ENCODE results near the gene PLK5. TPM values are rescaled to one million over a fixed set of nuclear protein-coding genes. Genes with fewer than 3 reads are reported as not detected.

PLK5 gene
- total RNA-seq, 1 experiment from 2014 or later, result 1.4 TPM

DNA sequence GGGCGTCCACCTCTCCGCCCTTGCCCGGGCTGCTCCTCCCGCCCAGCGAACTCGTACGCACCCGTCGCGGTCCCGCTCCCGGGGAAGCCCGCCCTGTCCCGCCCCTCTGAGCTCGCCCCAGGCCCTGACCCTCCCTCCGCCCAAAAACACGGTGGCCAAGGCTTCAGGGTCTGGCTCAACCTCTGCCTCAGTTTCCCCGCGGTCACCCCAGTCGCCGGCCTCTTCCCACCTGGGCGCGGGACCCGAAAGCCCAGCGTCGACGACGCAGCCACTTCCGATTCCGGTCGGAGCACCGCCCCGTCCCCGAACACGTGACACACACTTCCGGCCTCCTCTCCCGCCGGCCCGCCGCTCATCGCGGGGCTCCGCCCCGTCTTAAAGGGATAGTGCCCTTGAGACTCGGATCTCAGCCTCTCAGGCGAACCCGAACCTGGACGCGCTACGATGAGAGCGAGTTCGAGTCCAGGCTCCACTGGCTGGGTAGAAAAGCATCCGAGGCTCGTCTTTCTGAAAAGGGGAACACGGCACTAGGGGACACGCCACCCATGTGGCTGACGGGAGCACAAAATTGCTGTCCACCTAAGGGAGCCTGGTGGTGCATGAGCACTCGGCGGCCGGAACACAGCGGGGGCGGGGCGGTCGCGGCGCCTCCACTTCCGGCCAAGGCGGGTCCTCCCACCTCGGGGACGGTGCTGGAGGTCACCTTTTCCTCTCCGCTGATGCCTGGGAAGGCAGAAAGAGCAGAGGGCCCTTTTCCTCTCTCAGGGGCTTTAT, 44.8 kb upstream of the PLK5 start, which contains the start of gene C19orf25 (continued):
- TF ChIP-seq, protein P1, sequence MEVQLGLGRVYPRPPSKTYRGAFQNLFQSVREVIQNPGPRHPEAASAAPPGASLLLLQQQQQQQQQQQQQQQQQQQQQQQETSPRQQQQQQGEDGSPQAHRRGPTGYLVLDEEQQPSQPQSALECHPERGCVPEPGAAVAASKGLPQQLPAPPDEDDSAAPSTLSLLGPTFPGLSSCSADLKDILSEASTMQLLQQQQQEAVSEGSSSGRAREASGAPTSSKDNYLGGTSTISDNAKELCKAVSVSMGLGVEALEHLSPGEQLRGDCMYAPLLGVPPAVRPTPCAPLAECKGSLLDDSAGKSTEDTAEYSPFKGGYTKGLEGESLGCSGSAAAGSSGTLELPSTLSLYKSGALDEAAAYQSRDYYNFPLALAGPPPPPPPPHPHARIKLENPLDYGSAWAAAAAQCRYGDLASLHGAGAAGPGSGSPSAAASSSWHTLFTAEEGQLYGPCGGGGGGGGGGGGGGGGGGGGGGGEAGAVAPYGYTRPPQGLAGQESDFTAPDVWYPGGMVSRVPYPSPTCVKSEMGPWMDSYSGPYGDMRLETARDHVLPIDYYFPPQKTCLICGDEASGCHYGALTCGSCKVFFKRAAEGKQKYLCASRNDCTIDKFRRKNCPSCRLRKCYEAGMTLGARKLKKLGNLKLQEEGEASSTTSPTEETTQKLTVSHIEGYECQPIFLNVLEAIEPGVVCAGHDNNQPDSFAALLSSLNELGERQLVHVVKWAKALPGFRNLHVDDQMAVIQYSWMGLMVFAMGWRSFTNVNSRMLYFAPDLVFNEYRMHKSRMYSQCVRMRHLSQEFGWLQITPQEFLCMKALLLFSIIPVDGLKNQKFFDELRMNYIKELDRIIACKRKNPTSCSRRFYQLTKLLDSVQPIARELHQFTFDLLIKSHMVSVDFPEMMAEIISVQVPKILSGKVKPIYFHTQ (CRISPR knock-in tag; IDR thresholded peaks at IDR 0.05), result 0 out of 2 replicates have a peak, but pooled peaks have one; percentile 31
- no peak for TF ChIP-seq NR2C2 (CRISPR knock-in tag; IDR thresholded peaks at IDR 0.05)
- 0 out of 2 replicates have a peak, but pooled peaks have one; percentile 48 for TF ChIP-seq ATF1 (CRISPR knock-in tag; IDR thresholded peaks at IDR 0.05)
- TF ChIP-seq, protein P2, sequence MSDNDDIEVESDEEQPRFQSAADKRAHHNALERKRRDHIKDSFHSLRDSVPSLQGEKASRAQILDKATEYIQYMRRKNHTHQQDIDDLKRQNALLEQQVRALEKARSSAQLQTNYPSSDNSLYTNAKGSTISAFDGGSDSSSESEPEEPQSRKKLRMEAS (CRISPR knock-in tag; IDR thresholded peaks at IDR 0.05), result peak; percentile 84
- 0 out of 2 replicates have a peak, but pooled peaks have one; percentile 31 for TF ChIP-seq TP53 (CRISPR knock-in tag; IDR thresholded peaks at IDR 0.05)
- TF ChIP-seq, protein P3, sequence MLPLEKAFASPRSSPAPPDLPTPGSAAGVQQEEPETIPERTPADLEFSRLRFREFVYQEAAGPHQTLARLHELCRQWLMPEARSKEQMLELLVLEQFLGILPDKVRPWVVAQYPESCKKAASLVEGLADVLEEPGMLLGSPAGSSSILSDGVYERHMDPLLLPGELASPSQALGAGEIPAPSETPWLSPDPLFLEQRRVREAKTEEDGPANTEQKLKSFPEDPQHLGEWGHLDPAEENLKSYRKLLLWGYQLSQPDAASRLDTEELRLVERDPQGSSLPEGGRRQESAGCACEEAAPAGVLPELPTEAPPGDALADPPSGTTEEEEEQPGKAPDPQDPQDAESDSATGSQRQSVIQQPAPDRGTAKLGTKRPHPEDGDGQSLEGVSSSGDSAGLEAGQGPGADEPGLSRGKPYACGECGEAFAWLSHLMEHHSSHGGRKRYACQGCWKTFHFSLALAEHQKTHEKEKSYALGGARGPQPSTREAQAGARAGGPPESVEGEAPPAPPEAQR (CRISPR knock-in tag; IDR thresholded peaks at IDR 0.05), result no peak
- TF ChIP-seq, protein P4, sequence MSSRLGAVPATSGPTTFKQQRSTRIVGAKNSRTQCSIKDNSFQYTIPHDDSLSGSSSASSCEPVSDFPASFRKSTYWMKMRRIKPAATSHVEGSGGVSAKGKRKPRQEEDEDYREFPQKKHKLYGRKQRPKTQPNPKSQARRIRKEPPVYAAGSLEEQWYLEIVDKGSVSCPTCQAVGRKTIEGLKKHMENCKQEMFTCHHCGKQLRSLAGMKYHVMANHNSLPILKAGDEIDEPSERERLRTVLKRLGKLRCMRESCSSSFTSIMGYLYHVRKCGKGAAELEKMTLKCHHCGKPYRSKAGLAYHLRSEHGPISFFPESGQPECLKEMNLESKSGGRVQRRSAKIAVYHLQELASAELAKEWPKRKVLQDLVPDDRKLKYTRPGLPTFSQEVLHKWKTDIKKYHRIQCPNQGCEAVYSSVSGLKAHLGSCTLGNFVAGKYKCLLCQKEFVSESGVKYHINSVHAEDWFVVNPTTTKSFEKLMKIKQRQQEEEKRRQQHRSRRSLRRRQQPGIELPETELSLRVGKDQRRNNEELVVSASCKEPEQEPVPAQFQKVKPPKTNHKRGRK (CRISPR knock-in tag; IDR thresholded peaks at IDR 0.05; ENCODE audit: borderline replicate concordance), result no peak
- TF ChIP-seq CREB1 (CRISPR knock-in tag; IDR thresholded peaks at IDR 0.05), result no peak
- TF ChIP-seq, protein P5, sequence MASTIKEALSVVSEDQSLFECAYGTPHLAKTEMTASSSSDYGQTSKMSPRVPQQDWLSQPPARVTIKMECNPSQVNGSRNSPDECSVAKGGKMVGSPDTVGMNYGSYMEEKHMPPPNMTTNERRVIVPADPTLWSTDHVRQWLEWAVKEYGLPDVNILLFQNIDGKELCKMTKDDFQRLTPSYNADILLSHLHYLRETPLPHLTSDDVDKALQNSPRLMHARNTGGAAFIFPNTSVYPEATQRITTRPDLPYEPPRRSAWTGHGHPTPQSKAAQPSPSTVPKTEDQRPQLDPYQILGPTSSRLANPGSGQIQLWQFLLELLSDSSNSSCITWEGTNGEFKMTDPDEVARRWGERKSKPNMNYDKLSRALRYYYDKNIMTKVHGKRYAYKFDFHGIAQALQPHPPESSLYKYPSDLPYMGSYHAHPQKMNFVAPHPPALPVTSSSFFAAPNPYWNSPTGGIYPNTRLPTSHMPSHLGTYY (CRISPR knock-in tag; IDR thresholded peaks at IDR 0.05), result no peak
- no peak for TF ChIP-seq TCF7 (CRISPR knock-in tag; IDR thresholded peaks at IDR 0.05; ENCODE audit: low read depth)
- TF ChIP-seq, protein P6, sequence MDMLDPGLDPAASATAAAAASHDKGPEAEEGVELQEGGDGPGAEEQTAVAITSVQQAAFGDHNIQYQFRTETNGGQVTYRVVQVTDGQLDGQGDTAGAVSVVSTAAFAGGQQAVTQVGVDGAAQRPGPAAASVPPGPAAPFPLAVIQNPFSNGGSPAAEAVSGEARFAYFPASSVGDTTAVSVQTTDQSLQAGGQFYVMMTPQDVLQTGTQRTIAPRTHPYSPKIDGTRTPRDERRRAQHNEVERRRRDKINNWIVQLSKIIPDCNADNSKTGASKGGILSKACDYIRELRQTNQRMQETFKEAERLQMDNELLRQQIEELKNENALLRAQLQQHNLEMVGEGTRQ (CRISPR knock-in tag; IDR thresholded peaks at IDR 0.05), result peak; percentile 97
- TF ChIP-seq TEAD4 (CRISPR knock-in tag; IDR thresholded peaks at IDR 0.05), result no peak
- no peak for TF ChIP-seq ZNF671 (CRISPR knock-in tag; IDR thresholded peaks at IDR 0.05)
- TF ChIP-seq, protein P7, sequence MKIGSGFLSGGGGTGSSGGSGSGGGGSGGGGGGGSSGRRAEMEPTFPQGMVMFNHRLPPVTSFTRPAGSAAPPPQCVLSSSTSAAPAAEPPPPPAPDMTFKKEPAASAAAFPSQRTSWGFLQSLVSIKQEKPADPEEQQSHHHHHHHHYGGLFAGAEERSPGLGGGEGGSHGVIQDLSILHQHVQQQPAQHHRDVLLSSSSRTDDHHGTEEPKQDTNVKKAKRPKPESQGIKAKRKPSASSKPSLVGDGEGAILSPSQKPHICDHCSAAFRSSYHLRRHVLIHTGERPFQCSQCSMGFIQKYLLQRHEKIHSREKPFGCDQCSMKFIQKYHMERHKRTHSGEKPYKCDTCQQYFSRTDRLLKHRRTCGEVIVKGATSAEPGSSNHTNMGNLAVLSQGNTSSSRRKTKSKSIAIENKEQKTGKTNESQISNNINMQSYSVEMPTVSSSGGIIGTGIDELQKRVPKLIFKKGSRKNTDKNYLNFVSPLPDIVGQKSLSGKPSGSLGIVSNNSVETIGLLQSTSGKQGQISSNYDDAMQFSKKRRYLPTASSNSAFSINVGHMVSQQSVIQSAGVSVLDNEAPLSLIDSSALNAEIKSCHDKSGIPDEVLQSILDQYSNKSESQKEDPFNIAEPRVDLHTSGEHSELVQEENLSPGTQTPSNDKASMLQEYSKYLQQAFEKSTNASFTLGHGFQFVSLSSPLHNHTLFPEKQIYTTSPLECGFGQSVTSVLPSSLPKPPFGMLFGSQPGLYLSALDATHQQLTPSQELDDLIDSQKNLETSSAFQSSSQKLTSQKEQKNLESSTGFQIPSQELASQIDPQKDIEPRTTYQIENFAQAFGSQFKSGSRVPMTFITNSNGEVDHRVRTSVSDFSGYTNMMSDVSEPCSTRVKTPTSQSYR (CRISPR knock-in tag; IDR thresholded peaks at IDR 0.05), result 0 out of 2 replicates have a peak, but pooled peaks have one; percentile 14
- TF ChIP-seq SP1 (CRISPR knock-in tag; conservative IDR thresholded peaks at IDR 0.05), result peak; percentile 93
- no peak for TF ChIP-seq ELF4 (CRISPR knock-in tag; IDR thresholded peaks at IDR 0.05; ENCODE audit: low read depth)
- no peak for TF ChIP-seq KAT7 (CRISPR knock-in tag; IDR thresholded peaks at IDR 0.05; ENCODE audit: borderline replicate concordance)
- no peak for TF ChIP-seq FOXJ3 (CRISPR knock-in tag; IDR thresholded peaks at IDR 0.05; ENCODE audit: borderline replicate concordance)
- peak; percentile 34; the same call in 1 of the 2 replicates for TF ChIP-seq MYBL2 (CRISPR knock-in tag; IDR thresholded peaks at IDR 0.05)
- peak; percentile 59; the same call in 1 of the 2 replicates for TF ChIP-seq ESRRA (CRISPR knock-in tag; IDR thresholded peaks at IDR 0.05; ENCODE audit: borderline replicate concordance)
- TF ChIP-seq, protein P8, sequence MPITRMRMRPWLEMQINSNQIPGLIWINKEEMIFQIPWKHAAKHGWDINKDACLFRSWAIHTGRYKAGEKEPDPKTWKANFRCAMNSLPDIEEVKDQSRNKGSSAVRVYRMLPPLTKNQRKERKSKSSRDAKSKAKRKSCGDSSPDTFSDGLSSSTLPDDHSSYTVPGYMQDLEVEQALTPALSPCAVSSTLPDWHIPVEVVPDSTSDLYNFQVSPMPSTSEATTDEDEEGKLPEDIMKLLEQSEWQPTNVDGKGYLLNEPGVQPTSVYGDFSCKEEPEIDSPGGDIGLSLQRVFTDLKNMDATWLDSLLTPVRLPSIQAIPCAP (CRISPR knock-in tag; IDR thresholded peaks at IDR 0.05), result no peak
